H1 (cell line): ENCODE results near the gene IRS1. TPM values are rescaled to one million over a fixed set of nuclear protein-coding genes. Genes with fewer than 3 reads are reported as not detected.

ENCODE experiments used
- CTCF ChIA-PET: fragments of 300-600 bp; sonication (Branson Sonifier 250); formaldehyde crosslinking; loops from one replicate; lab custom pipeline; 2021; ENCODE audit not compliant: partially characterized antibody; lab: Charles Lee
- POLR2A ChIA-PET: fragments of 300-600 bp; sonication (Branson Sonifier 250); formaldehyde crosslinking; loops from one replicate; lab custom pipeline; 2021; ENCODE audit warnings: inconsistent platforms; ENCODE audit not compliant: partially characterized antibody; lab: Charles Lee
- DNase-seq, 2 experiments: peaks; one replicate each; pipeline versions ENCODE4 v3.0.0 to v3.0.0-alpha.2; 2010 to 2022; ENCODE audit warnings: low spot score in 2 of 2, low read depth in 1 of 2, mixed read lengths in 1 of 2
- FAIRE-seq: peaks from 2 replicates; lab custom pipeline; 2011; peaks lifted over from hg19 to GRCh38; lab: Jason Lieb, UNC
- H2AFZ ChIP-seq: 2 replicates; pipeline ENCODE4 v1.8.1; 2012; ENCODE audit warnings: low read length, inconsistent platforms
- H2AK5ac ChIP-seq: 2 replicates; pipeline ENCODE4 v1.6.1; 2013; ENCODE audit warnings: low read depth, low read length
- H2BK120ac ChIP-seq: replicated peaks from 2 replicates; pipeline ENCODE3; 2013; ENCODE audit warnings: low read depth, low read length, inconsistent platforms
- H2BK12ac ChIP-seq: 2 replicates; pipeline ENCODE4 v1.6.1; 2013; ENCODE audit warnings: low read depth, low read length
- H2BK15ac ChIP-seq: 2 replicates; pipeline ENCODE4 v1.6.1; 2013; ENCODE audit warnings: low read length
- H2BK20ac ChIP-seq: 2 replicates; pipeline ENCODE4 v1.6.1; 2013; ENCODE audit warnings: low read length
- H2BK5ac ChIP-seq: 2 replicates; pipeline ENCODE4 v1.6.1; 2013; ENCODE audit warnings: low read depth, low read length
- H3K14ac ChIP-seq: 2 replicates; pipeline ENCODE4 v1.6.1; 2013; ENCODE audit warnings: inconsistent platforms; ENCODE audit not compliant: insufficient read length
- H3K18ac ChIP-seq: 2 replicates; pipeline ENCODE4 v1.6.1; 2013; ENCODE audit warnings: low read length; ENCODE audit errors: extremely low read depth
- H3K23ac ChIP-seq: 2 replicates; pipeline ENCODE4 v1.6.1; 2013; ENCODE audit warnings: inconsistent platforms; ENCODE audit not compliant: insufficient read length
- H3K23me2 ChIP-seq: 2 replicates; pipeline ENCODE4 v1.6.1; 2013; ENCODE audit warnings: low read depth, low read length
- H3K27ac ChIP-seq: 2 replicates; pipeline ENCODE4 v1.6.1; 2011; ENCODE audit warnings: low read depth, low read length, inconsistent platforms
- H3K27me3 ChIP-seq, 4 experiments: replicated peaks in 1 of 4; 1 replicate in 1 of 4; 2 replicates in 3 of 4; pipeline versions ENCODE4 v1.6.1 to v1.8.1; 2011 to 2013; ENCODE audit warnings: low read length in 3 of 4, mild to moderate bottlenecking in 3 of 4, inconsistent platforms in 2 of 4, mixed read lengths in 2 of 4, moderate library complexity in 1 of 4; ENCODE audit not compliant: control insufficient read depth in 3 of 4, insufficient read depth in 3 of 4; ENCODE audit errors: extremely low read depth in 1 of 4
- H3K36me3 ChIP-seq, 4 experiments: 2 replicates each; pipeline versions ENCODE4 v1.6.1 to v1.8.1; 2011 to 2013; ENCODE audit warnings: mild to moderate bottlenecking in 4 of 4, low read length in 3 of 4, moderate library complexity in 2 of 4, control low read depth in 1 of 4, inconsistent platforms in 1 of 4; ENCODE audit not compliant: insufficient read depth in 4 of 4, control insufficient read depth in 2 of 4
- H3K4ac ChIP-seq: replicated peaks from 2 replicates; pipeline ENCODE3; 2013; ENCODE audit warnings: low read length, low read depth, mixed read lengths, inconsistent platforms; ENCODE audit not compliant: insufficient read length
- H3K4me1 ChIP-seq, 4 experiments: replicated peaks in 1 of 4; 1 replicate in 1 of 4; 2 replicates in 3 of 4; pipeline versions ENCODE4 v1.6.1 to v1.8.1; 2011 to 2013; ENCODE audit warnings: low read length in 3 of 4, inconsistent platforms in 2 of 4, mixed read lengths in 1 of 4; ENCODE audit not compliant: insufficient read depth in 4 of 4, control insufficient read depth in 3 of 4
- H3K4me2 ChIP-seq, 2 experiments: 2 replicates each; pipeline versions ENCODE4 v1.6.1 to v1.8.1; 2011 to 2013; ENCODE audit warnings: low read depth in 2 of 2, low read length in 2 of 2, control low read depth in 1 of 2, inconsistent platforms in 1 of 2, mild to moderate bottlenecking in 1 of 2; ENCODE audit not compliant: insufficient read depth in 1 of 2
- H3K4me3 ChIP-seq, 4 experiments: fragments of 200-600, 300-600 bp in 1 of 4; sonication (generic), shearing (Covaris generic), sonication (Bioruptor Twin) in 1 of 4; 2 replicates each; pipeline versions ENCODE4 v1.5.1 to v1.8.1; 2011 to 2016; ENCODE audit warnings: low read length in 4 of 4, low read depth in 3 of 4, control low read depth in 2 of 4, inconsistent platforms in 2 of 4, mild to moderate bottlenecking in 2 of 4, mixed read lengths in 1 of 4, moderate library complexity in 1 of 4; ENCODE audit not compliant: insufficient read depth in 2 of 4; ENCODE audit errors: extremely low read depth in 1 of 4
- H3K56ac ChIP-seq: replicated peaks from 2 replicates; pipeline ENCODE3; 2013; ENCODE audit warnings: low read depth, mild to moderate bottlenecking, mixed read lengths, low read length, inconsistent platforms; ENCODE audit not compliant: insufficient read length
- H3K79me1 ChIP-seq: 2 replicates; pipeline ENCODE4 v1.6.1; 2013; ENCODE audit warnings: low read depth, low read length, control low read depth
- H3K79me2 ChIP-seq, 2 experiments: 2 replicates each; pipeline versions ENCODE4 v1.6.1 to v1.8.1; 2012 to 2013; ENCODE audit warnings: low read length in 2 of 2, mild to moderate bottlenecking in 2 of 2, inconsistent platforms in 1 of 2; ENCODE audit not compliant: insufficient read depth in 2 of 2, control insufficient read depth in 1 of 2
- H3K9ac ChIP-seq, 4 experiments: replicated peaks in 1 of 4; 1 replicate in 1 of 4; 2 replicates in 3 of 4; pipeline versions ENCODE4 v1.6.1 to v1.8.1; 2011 to 2013; ENCODE audit warnings: low read depth in 3 of 4, low read length in 3 of 4, control low read depth in 2 of 4, mild to moderate bottlenecking in 2 of 4, moderate library complexity in 2 of 4, inconsistent platforms in 1 of 4; ENCODE audit errors: extremely low read depth in 1 of 4
- H3K9me3 ChIP-seq, 2 experiments: 2 replicates each; pipeline versions ENCODE4 v1.6.1 to v1.8.1; 2012 to 2013; ENCODE audit warnings: mild to moderate bottlenecking in 2 of 2, moderate library complexity in 2 of 2, control low read depth in 1 of 2, inconsistent platforms in 1 of 2, low read depth in 1 of 2, low read length in 1 of 2, mixed read lengths in 1 of 2; ENCODE audit not compliant: insufficient read depth in 2 of 2
- H4K20me1 ChIP-seq, 2 experiments: replicated peaks in 1 of 2; 2 replicates each; pipeline versions ENCODE3 to v1.8.1; 2011 to 2013; ENCODE audit warnings: inconsistent platforms in 2 of 2, low read length in 2 of 2, mild to moderate bottlenecking in 1 of 2; ENCODE audit not compliant: insufficient read depth in 2 of 2, control insufficient read depth in 1 of 2
- H4K5ac ChIP-seq: 2 replicates; pipeline ENCODE4 v1.6.1; 2013; ENCODE audit warnings: low read length, low read depth, mixed read lengths, inconsistent platforms; ENCODE audit not compliant: insufficient read length
- H4K8ac ChIP-seq: 2 replicates; pipeline ENCODE4 v1.8.0; 2013; ENCODE audit warnings: mild to moderate bottlenecking, moderate library complexity, low read length, inconsistent platforms; ENCODE audit not compliant: insufficient read depth; ENCODE audit errors: extremely low read depth
- H4K91ac ChIP-seq: replicated peaks from 2 replicates; pipeline ENCODE3; 2013; ENCODE audit warnings: low read length, mixed read lengths, inconsistent platforms; ENCODE audit not compliant: insufficient read length
- ATF2 ChIP-seq: IDR thresholded peaks from 2 replicates; pipeline ENCODE4 v1.6.1; 2012; ENCODE audit warnings: low read length, inconsistent platforms
- BACH1 ChIP-seq: IDR thresholded peaks from 2 replicates; pipeline ENCODE4 v1.6.1; 2012; ENCODE audit warnings: low read length, improper control_type of control experiment
- BCL11A ChIP-seq, 2 experiments: IDR thresholded peaks; one replicate each; pipeline ENCODE4 v1.6.1; 2011; ENCODE audit warnings: low read depth in 2 of 2, low read length in 2 of 2, mild to moderate bottlenecking in 2 of 2
- CBX8 ChIP-seq: fragments of 300-800, 300-1000 bp; sonication (generic); IDR thresholded peaks from 2 replicates; pipeline ENCODE4 v1.7.1; 2016; ENCODE audit warnings: low read depth, low read length, borderline replicate concordance
- EP300 ChIP-seq, 2 experiments: IDR thresholded peaks; 1 replicate in 1 of 2; 2 replicates in 1 of 2; pipeline ENCODE4 v1.6.1; 2011 to 2012; ENCODE audit warnings: low read depth in 2 of 2, low read length in 2 of 2, mild to moderate bottlenecking in 2 of 2, borderline replicate concordance in 1 of 2, inconsistent platforms in 1 of 2, moderate library complexity in 1 of 2
- FOSL1 ChIP-seq: IDR thresholded peaks from 2 replicates; pipeline ENCODE4 v1.6.1; 2011; ENCODE audit warnings: mild to moderate bottlenecking, low read depth, low read length, moderate library complexity; ENCODE audit not compliant: insufficient read depth
- GTF2F1 ChIP-seq: IDR thresholded peaks from 2 replicates; pipeline ENCODE4 v1.6.1; 2012; ENCODE audit warnings: low read depth, low read length, improper control_type of control experiment, borderline replicate concordance
- RAD21 ChIP-seq, 2 experiments: IDR thresholded peaks in 1 of 2; conservative IDR thresholded peaks in 1 of 2; 2 replicates each; pipeline ENCODE4 v1.6.1; 2011; ENCODE audit warnings: low read depth in 2 of 2, low read length in 2 of 2, improper control_type of control experiment in 1 of 2, inconsistent platforms in 1 of 2, mild to moderate bottlenecking in 1 of 2, moderate library complexity in 1 of 2
- SIRT6 ChIP-seq: IDR thresholded peaks from one replicate; pipeline ENCODE4 v1.7.1; 2012; ENCODE audit warnings: low read length, inconsistent platforms
- USF2 ChIP-seq: IDR thresholded peaks from 2 replicates; pipeline ENCODE4 v1.6.1; 2011; ENCODE audit warnings: low read length, improper control_type of control experiment
- WGBS, 2 experiments: shearing (Covaris generic) in 1 of 2; methylation state at CpG; one replicate each; pipeline versions ENCODE4 v1.1.6 to v1.1.7; 2013 to 2015; ENCODE audit warnings: low lambda C conversion rate in 2 of 2, mixed read lengths in 2 of 2, inconsistent platforms in 1 of 2, low coverage in 1 of 2, missing lambda C conversion rate in 1 of 2; ENCODE audit not compliant: insufficient replicate concordance in 2 of 2, insufficient coverage in 1 of 2, insufficient read length in 1 of 2; ENCODE audit errors: extremely low coverage in 1 of 2, missing lambda C conversion rate in 1 of 2; 5-methylcytosine and 5-hydroxymethylcytosine counted together
- polyA plus RNA-seq, 7 experiments: library from polyadenylated mRNA; depleted of rRNA in 3 of 7; stranded (reverse) in 5 of 7; unstranded in 2 of 7; fragments of >200 nt in 5 of 7; fragments of 200-250 nt in 2 of 7; gene quantifications; 1 replicate in 5 of 7; 2 replicates in 1 of 7; 4 replicates in 1 of 7; pipeline versions ENCODE4 v1.2.1 to v1.2.3, GENCODE V29; 2011 to 2013; ENCODE audit warnings: missing spikeins in 2 of 7, mixed read lengths in 2 of 7
- total RNA-seq: library from RNA; stranded (reverse); fragmentation: NEBNext Ultra II Directional; extraction: Animal tissue kit (Norgen Biotek cat#: 25700); gene quantifications from 2 replicates; pipeline ENCODE4 v1.2.1, GENCODE V29; 2021

The IRS1 gene
- total and polyA plus RNA-seq, 2 of the 8 experiments (the other 6 are each of a cell fraction or from before 2014, with no cell fraction given): 9.1 to 26.9 TPM

- Histone ChIP-seq H2BK5ac (no peak overlapping the region), H3K9ac (no peak overlapping the region), H2AK5ac (no peak overlapping the region), H2BK12ac (no peak overlapping the region), H3K4ac (no peak overlapping the region), H3K27ac (no peak overlapping the region), H3K23me2 (no peaks in the 10 kb centered on the region), H3K23ac (no peak overlapping the region), H2BK120ac (no peak overlapping the region), H3K9me3 (0 out of 4 replicates have a peak, but pooled peaks cover 0 to 8% of the 10 kb centered on the region in 2 experiments), H4K8ac (no peak overlapping the region), H3K27me3 (no peaks in the 10 kb centered on the region), H3K56ac (no peak overlapping the region), H4K20me1 (peaks cover 0 to 5% of the 10 kb centered on the region in 2 experiments), H3K4me1 (no peaks in the 10 kb centered on the region), H3K4me3 (no peak overlapping the region), H3K4me2 (no peak overlapping the region), H3K14ac (no peak overlapping the region), H2BK20ac (no peak overlapping the region), H2AFZ (no peak overlapping the region), H2BK15ac (no peak overlapping the region), H3K79me2 (peaks cover 0 to 40% of the 10 kb centered on the region in 2 experiments; a peak in 2 of 4 replicates), H4K5ac (no peak overlapping the region), H3K18ac (no peak overlapping the region), H4K91ac (no peak overlapping the region), H3K79me1 (no peaks in the 10 kb centered on the region), H3K36me3 (peaks cover 0 to 8% (median 3%) of the 10 kb centered on the region in 4 experiments; a peak in 2 of 8 replicates)
- ChIA-PET POLR2A (interaction anchor here (1.3 kb wide), 1 partner anchor 17 kb away, joined by 3 read pairs; no protein-coding TSS in a partner anchor), CTCF (interaction anchor here (0.7 to 1.9 kb wide), 3 partner anchors 10 to 151 kb away, joined by 3 to 7 read pairs (median 5); no protein-coding TSS in a partner anchor)
- FAIRE-seq: no peak
- 80% methylated on average over 2 of the region's 2 CpGs; no CpG with 5 or more reads in 1 of the 2 experiments for WGBS, 2 experiments
- no peak for DNase-seq
- no peak for TF ChIP-seq ATF2
- TF ChIP-seq FOSL1: no peak
- no peak for TF ChIP-seq BCL11A (IDR thresholded peaks at IDR 0.05; ENCODE audit: low read depth in 2 of 2, low read length in 2 of 2)
- TF ChIP-seq GTF2F1: no peak
- TF ChIP-seq CBX8: no peak
- no peak for TF ChIP-seq BACH1
- TF ChIP-seq USF2: no peak
- TF ChIP-seq SIRT6: no peak
- no peak for TF ChIP-seq EP300 (IDR thresholded peaks at IDR 0.05; ENCODE audit: borderline replicate concordance in 1 of 2, low read depth in 2 of 2, low read length in 2 of 2)
- TF ChIP-seq RAD21 (IDR thresholded peaks at IDR 0.05 in 1 of 2, conservative IDR thresholded peaks at IDR 0.05 in 1 of 2; ENCODE audit: low read depth in 2 of 2, low read length in 2 of 2): no peak
These were observed 26.3 kb downstream of the IRS1 start for GRCh38 chr2:226773291-226773690.
